SK-N-SH (cell line): Measurements from ENCODE around the gene VCAM1. TPM values are rescaled to one million over a fixed set of nuclear protein-coding genes. Genes with fewer than 3 reads are reported as not detected.

Experiments used
- CTCF ChIA-PET: fragments of 300-600, 350-600 bp; formaldehyde crosslinking; extraction: SDS; loops from one replicate; lab custom pipeline; 2021; lab: Yijun Ruan, JAX
- POLR2A ChIA-PET: fragments of 350-600 bp; sonication (Branson Sonifier 250); formaldehyde crosslinking; extraction: SDS; loops from one replicate; lab custom pipeline; 2020; ENCODE audit warnings: antibody characterized with exemption, inconsistent platforms; lab: Yijun Ruan, JAX
- DNase-seq: peaks from one replicate; pipeline ENCODE4 v3.0.0; 2012
- H2AFZ ChIP-seq: fragments of 200-600 bp; sonication (generic); 2 replicates; pipeline ENCODE4 v1.8.1; 2016; ENCODE audit warnings: antibody characterized with exemption, mild to moderate bottlenecking, low read depth
- H3F3A ChIP-seq: fragments of 200-600 bp; sonication (generic); replicated peaks from 2 replicates; pipeline ENCODE3; 2016; ENCODE audit warnings: antibody characterized with exemption, mild to moderate bottlenecking; ENCODE audit not compliant: insufficient read depth
- H3K27ac ChIP-seq, 2 experiments: fragments of 200-500 bp in 1 of 2; fragments of 200-600 bp in 1 of 2; sonication (Bioruptor generic) in 1 of 2; sonication (generic), shearing (Covaris generic) in 1 of 2; 2 replicates each; pipeline versions ENCODE4 v1.5.1 to v1.6.1; 2014 to 2016; ENCODE audit warnings: low read depth in 2 of 2, inconsistent platforms in 1 of 2, low read length in 1 of 2, mild to moderate bottlenecking in 1 of 2, mixed read lengths in 1 of 2
- H3K27me3 ChIP-seq: fragments of 200-600 bp; sonication (generic), shearing (Covaris generic); 2 replicates; pipeline ENCODE4 v1.6.1; 2016; ENCODE audit warnings: mixed run types; ENCODE audit not compliant: insufficient read depth
- H3K36me3 ChIP-seq, 2 experiments: fragments of 200-500 bp in 1 of 2; fragments of 200-600 bp in 1 of 2; sonication (Bioruptor generic) in 1 of 2; sonication (generic) in 1 of 2; replicated peaks in 1 of 2; 2 replicates each; pipeline versions ENCODE3 to v1.5.1; 2014 to 2016; ENCODE audit warnings: low read length in 1 of 2, mild to moderate bottlenecking in 1 of 2; ENCODE audit not compliant: insufficient read depth in 2 of 2, control insufficient read depth in 1 of 2
- H3K4me1 ChIP-seq, 2 experiments: fragments of 200-500 bp in 1 of 2; fragments of 200-600 bp in 1 of 2; sonication (Bioruptor generic) in 1 of 2; sonication (generic), shearing (Covaris generic) in 1 of 2; 2 replicates each; pipeline versions ENCODE4 v1.5.1 to v1.6.1; 2014 to 2016; ENCODE audit warnings: low read depth in 1 of 2, low read length in 1 of 2, mixed run types in 1 of 2; ENCODE audit not compliant: insufficient read depth in 2 of 2, control insufficient read depth in 1 of 2
- H3K4me2 ChIP-seq: fragments of 200-600 bp; sonication (generic), shearing (Covaris generic); 2 replicates; pipeline ENCODE4 v1.6.1; 2017; ENCODE audit warnings: mixed run types
- H3K4me3 ChIP-seq, 2 experiments: fragments of 200-500 bp in 1 of 2; fragments of 200-600 bp in 1 of 2; sonication (Bioruptor generic) in 1 of 2; sonication (generic), shearing (Covaris generic) in 1 of 2; 2 replicates each; pipeline versions ENCODE4 v1.5.1 to v1.8.1; 2014 to 2016; ENCODE audit warnings: low read depth in 2 of 2, inconsistent platforms in 1 of 2, low read length in 1 of 2, mild to moderate bottlenecking in 1 of 2, mixed read lengths in 1 of 2, moderate library complexity in 1 of 2
- H3K79me2 ChIP-seq: fragments of 200-600 bp; sonication (generic); 2 replicates; pipeline ENCODE4 v1.8.1; 2017; ENCODE audit warnings: mild to moderate bottlenecking; ENCODE audit not compliant: insufficient read depth
- H3K9ac ChIP-seq: fragments of 200-600 bp; sonication (generic); 2 replicates; pipeline ENCODE4 v1.6.1; 2017; ENCODE audit warnings: mixed run types
- H3K9me2 ChIP-seq: fragments of 200-600 bp; sonication (generic); 2 replicates; pipeline ENCODE4 v1.6.1; 2017; ENCODE audit warnings: mixed run types
- H3K9me3 ChIP-seq: fragments of 200-600 bp; sonication (generic); 2 replicates; pipeline ENCODE4 v1.6.1; 2017; ENCODE audit warnings: mixed run types, mild to moderate bottlenecking, moderate library complexity
- H4K20me1 ChIP-seq: fragments of 200-600 bp; sonication (generic); 2 replicates; pipeline ENCODE4 v1.6.1; 2017; ENCODE audit warnings: mild to moderate bottlenecking, mixed run types; ENCODE audit not compliant: insufficient read depth
- CHD2 ChIP-seq: fragments of 150-350 bp; IDR thresholded peaks from 2 replicates; pipeline ENCODE4 v1.6.1; 2018; ENCODE audit warnings: low read length; ENCODE audit not compliant: partially characterized antibody
- EP300 ChIP-seq, 2 experiments: IDR thresholded peaks; 2 replicates each; pipeline versions ENCODE4 v1.4.0 to v1.6.1; 2012; ENCODE audit warnings: borderline replicate concordance in 1 of 2, low read depth in 1 of 2, low read length in 1 of 2
- EZH2phosphoT487 ChIP-seq: fragments of 200-600 bp; sonication (generic); IDR thresholded peaks from 2 replicates; pipeline ENCODE4 v1.6.1; 2017; ENCODE audit warnings: low read depth, mixed run types, mild to moderate bottlenecking, antibody characterized with exemption, moderate library complexity, borderline replicate concordance
- GABPA ChIP-seq: IDR thresholded peaks from 2 replicates; pipeline ENCODE4 v1.4.0; 2012; ENCODE audit warnings: low read depth, mild to moderate bottlenecking
- GATA2 ChIP-seq: sonication (generic); formaldehyde crosslinking; IDR thresholded peaks from 2 replicates; pipeline ENCODE4 v1.5.0; 2020; ENCODE audit warnings: mild to moderate bottlenecking, missing genetic modification reagents
- IRF3 ChIP-seq: fragments of 150-350 bp; IDR thresholded peaks from 2 replicates; pipeline ENCODE4 v1.6.1; 2016; ENCODE audit warnings: mild to moderate bottlenecking, low read depth, low read length
- USF1 ChIP-seq: IDR thresholded peaks from 2 replicates; pipeline ENCODE4 v1.4.0; 2012; ENCODE audit warnings: low read depth, borderline replicate concordance
- YY1 ChIP-seq: IDR thresholded peaks from 2 replicates; pipeline ENCODE4 v1.4.0; 2012; ENCODE audit warnings: low read depth, mild to moderate bottlenecking
- WGBS: methylation state at CpG from one replicate; pipeline ENCODE4 v1.1.6; 2017; ENCODE audit warnings: low lambda C conversion rate; 5-methylcytosine and 5-hydroxymethylcytosine counted together
- polyA plus RNA-seq, 3 experiments: library from polyadenylated mRNA; depleted of rRNA; stranded (reverse); fragments of >200 nt; gene quantifications; 2 replicates each; pipeline ENCODE4 v1.2.3, GENCODE V29; 2012
- TF ChIP-seq, protein P1 (sequence below): IDR thresholded peaks from 2 replicates; pipeline ENCODE4 v1.6.1; 2012; ENCODE audit warnings: mild to moderate bottlenecking, low read depth, low read length, moderate library complexity
- TF ChIP-seq, protein P2 (sequence below): fragments of 150-350 bp; IDR thresholded peaks from 2 replicates; pipeline ENCODE4 v1.6.1; 2017; ENCODE audit warnings: antibody characterized with exemption, low read length, low read depth, borderline replicate concordance
- TF ChIP-seq, protein P3 (sequence below): IDR thresholded peaks from 2 replicates; pipeline ENCODE4 v1.4.0; 2012; ENCODE audit warnings: low read depth, borderline replicate concordance

Gene VCAM1
- polyA plus RNA-seq, 1 of the 3 experiments (the other 2 are of a cell fraction), result 5.0 TPM

DNA sequence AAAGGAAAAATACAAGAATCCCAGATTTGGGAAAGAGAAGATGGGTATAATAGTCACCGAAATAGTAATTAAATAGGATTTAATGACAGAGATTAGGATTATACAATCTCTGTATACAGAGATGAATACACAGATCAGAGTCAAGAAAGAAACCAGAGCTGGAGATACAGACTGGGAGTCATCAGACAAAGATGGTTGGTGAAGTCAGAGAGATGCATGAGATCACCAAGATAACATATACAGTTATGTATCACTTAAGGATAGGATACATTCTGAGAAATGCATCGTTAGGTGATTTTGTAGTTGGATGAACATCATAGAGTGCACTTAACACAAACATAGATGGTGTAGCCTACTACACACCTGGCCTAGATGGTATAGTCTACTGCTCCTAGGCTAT is 49.8 kb downstream of the VCAM1 start:
- H3K36me3 ChIP-seq, result peaks cover 0 to 5% of the 10 kb centered on the region in 2 experiments
- H3K4me3 ChIP-seq, result no peak overlapping the region
- no peaks in the 10 kb centered on the region for H3F3A ChIP-seq
- H2AFZ ChIP-seq, result no peak overlapping the region
- H3K27ac ChIP-seq, result no peak overlapping the region
- no peaks in the 10 kb centered on the region for H4K20me1 ChIP-seq
- H3K4me1 ChIP-seq, result no peaks in the 10 kb centered on the region
- no peaks in the 10 kb centered on the region for H3K79me2 ChIP-seq
- no peak for DNase-seq
- no peak overlapping the region for H3K4me2 ChIP-seq
- CTCF ChIA-PET, result no interaction called here
- H3K27me3 ChIP-seq, result no peaks in the 10 kb centered on the region
- H3K9me2 ChIP-seq, result no peaks in the 10 kb centered on the region
- no peaks in the 10 kb centered on the region for H3K9me3 ChIP-seq
- TF ChIP-seq, protein P1, sequence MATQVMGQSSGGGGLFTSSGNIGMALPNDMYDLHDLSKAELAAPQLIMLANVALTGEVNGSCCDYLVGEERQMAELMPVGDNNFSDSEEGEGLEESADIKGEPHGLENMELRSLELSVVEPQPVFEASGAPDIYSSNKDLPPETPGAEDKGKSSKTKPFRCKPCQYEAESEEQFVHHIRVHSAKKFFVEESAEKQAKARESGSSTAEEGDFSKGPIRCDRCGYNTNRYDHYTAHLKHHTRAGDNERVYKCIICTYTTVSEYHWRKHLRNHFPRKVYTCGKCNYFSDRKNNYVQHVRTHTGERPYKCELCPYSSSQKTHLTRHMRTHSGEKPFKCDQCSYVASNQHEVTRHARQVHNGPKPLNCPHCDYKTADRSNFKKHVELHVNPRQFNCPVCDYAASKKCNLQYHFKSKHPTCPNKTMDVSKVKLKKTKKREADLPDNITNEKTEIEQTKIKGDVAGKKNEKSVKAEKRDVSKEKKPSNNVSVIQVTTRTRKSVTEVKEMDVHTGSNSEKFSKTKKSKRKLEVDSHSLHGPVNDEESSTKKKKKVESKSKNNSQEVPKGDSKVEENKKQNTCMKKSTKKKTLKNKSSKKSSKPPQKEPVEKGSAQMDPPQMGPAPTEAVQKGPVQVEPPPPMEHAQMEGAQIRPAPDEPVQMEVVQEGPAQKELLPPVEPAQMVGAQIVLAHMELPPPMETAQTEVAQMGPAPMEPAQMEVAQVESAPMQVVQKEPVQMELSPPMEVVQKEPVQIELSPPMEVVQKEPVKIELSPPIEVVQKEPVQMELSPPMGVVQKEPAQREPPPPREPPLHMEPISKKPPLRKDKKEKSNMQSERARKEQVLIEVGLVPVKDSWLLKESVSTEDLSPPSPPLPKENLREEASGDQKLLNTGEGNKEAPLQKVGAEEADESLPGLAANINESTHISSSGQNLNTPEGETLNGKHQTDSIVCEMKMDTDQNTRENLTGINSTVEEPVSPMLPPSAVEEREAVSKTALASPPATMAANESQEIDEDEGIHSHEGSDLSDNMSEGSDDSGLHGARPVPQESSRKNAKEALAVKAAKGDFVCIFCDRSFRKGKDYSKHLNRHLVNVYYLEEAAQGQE, result no peak
- TF ChIP-seq, protein P2, sequence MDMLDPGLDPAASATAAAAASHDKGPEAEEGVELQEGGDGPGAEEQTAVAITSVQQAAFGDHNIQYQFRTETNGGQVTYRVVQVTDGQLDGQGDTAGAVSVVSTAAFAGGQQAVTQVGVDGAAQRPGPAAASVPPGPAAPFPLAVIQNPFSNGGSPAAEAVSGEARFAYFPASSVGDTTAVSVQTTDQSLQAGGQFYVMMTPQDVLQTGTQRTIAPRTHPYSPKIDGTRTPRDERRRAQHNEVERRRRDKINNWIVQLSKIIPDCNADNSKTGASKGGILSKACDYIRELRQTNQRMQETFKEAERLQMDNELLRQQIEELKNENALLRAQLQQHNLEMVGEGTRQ, result no peak
- TF ChIP-seq IRF3, result no peak
- TF ChIP-seq EZH2phosphoT487, result no peak
- no peak for TF ChIP-seq EP300 (IDR thresholded peaks at IDR 0.05; ENCODE audit: borderline replicate concordance in 1 of 2, low read depth in 1 of 2, low read length in 1 of 2)
- 84% methylated on average over 2 of the region's 2 CpGs for WGBS
- H3K9ac ChIP-seq, result no peak overlapping the region
- POLR2A ChIA-PET, result no interaction called here

- no peak overlapping the region for H3K4me3 ChIP-seq
- H4K20me1 ChIP-seq, result no peaks in the 10 kb centered on the region
- H3K27ac ChIP-seq, result no peak overlapping the region
- H3K9ac ChIP-seq, result no peak overlapping the region
- no peaks in the 10 kb centered on the region for H3K27me3 ChIP-seq
- H3K4me2 ChIP-seq, result no peak overlapping the region
- no peaks in the 10 kb centered on the region for H3K79me2 ChIP-seq
- H3K9me3 ChIP-seq, result no peaks in the 10 kb centered on the region
- H3F3A ChIP-seq, result no peaks in the 10 kb centered on the region
- ChIA-PET POLR2A (no interaction called here), CTCF (no interaction called here)
- H3K36me3 ChIP-seq, result peaks cover 0 to 5% of the 10 kb centered on the region in 2 experiments
- TF ChIP-seq CHD2 (no peak), USF1 (no peak), YY1 (no peak), GABPA (no peak), GATA2 (CRISPR knock-in tag) (no peak)
- TF ChIP-seq, protein P3, sequence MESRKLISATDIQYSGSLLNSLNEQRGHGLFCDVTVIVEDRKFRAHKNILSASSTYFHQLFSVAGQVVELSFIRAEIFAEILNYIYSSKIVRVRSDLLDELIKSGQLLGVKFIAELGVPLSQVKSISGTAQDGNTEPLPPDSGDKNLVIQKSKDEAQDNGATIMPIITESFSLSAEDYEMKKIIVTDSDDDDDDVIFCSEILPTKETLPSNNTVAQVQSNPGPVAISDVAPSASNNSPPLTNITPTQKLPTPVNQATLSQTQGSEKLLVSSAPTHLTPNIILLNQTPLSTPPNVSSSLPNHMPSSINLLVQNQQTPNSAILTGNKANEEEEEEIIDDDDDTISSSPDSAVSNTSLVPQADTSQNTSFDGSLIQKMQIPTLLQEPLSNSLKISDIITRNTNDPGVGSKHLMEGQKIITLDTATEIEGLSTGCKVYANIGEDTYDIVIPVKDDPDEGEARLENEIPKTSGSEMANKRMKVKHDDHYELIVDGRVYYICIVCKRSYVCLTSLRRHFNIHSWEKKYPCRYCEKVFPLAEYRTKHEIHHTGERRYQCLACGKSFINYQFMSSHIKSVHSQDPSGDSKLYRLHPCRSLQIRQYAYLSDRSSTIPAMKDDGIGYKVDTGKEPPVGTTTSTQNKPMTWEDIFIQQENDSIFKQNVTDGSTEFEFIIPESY, result no peak
- no peak overlapping the region for H2AFZ ChIP-seq
- WGBS, result 82% methylated on average over 4 of the region's 4 CpGs
- no peaks in the 10 kb centered on the region for H3K4me1 ChIP-seq
- no peaks in the 10 kb centered on the region for H3K9me2 ChIP-seq
- no peak for DNase-seq
These were observed 50.5 kb downstream of the VCAM1 start for GRCh38 chr1:100769906-100770646.
